Measurements from ENCODE around the gene DOHH.
"Not testable (repeated sequence)": the region's sequence is repeated elsewhere in the genome, so short reads cannot be mapped to it uniquely, and the experiment has no call there.

Gene DOHH

DNA sequence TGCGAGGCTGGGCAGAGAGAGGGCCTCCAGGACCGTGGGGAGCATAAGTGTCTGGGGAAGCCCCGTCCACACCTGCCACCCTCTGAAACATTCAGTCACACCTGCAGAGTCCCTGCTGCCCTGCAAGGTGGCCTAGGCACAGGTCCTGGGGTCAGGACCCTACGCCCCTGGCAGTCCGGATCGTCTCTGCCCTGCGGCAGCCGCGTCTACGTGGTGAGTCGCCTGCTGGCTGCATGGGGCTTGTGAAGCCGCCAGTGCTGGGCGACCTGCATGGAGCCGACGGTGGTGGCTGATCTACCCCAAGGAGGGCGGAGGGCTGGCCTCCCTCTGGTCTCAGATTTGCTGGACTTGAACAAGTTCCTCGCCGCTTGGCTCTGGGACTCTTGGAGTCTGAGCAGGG lies 18.7 kb upstream of the DOHH start:
- no peak for DNase-seq (ENCODE audit: low read depth in 2 of 2)

DNA sequence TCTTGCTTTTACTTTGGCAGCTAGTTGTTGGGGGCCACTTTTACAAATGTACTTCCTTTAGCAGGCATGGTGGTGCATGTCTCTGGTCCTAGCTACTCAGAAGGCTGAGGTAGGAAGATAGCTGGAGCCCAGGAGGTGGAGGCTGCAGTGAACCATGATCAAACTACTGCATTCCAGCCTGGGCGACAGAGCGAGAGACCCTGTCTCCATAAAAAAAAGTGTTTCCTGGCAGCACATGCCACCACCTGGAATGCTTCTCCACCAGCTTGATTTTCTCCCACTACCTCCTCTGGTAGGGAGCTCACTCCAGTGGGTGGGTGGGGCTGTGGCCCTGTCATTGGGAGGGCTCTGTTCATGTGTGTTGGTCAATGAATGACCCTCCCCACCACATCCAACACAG lies 18.2 kb upstream of the DOHH start:
- DNase-seq (ENCODE audit: low read depth in 2 of 2), result no peak

- DNase-seq (ENCODE audit: low read depth in 2 of 2), result no peak
Observed at GRCh38 chr19:3518255-3518654, 17.8 kb upstream of the DOHH start.

- DNase-seq (ENCODE audit: low read depth in 2 of 2), result no peak
Observed at GRCh38 chr19:3517638-3518037, 17.2 kb upstream of the DOHH start.

DNA sequence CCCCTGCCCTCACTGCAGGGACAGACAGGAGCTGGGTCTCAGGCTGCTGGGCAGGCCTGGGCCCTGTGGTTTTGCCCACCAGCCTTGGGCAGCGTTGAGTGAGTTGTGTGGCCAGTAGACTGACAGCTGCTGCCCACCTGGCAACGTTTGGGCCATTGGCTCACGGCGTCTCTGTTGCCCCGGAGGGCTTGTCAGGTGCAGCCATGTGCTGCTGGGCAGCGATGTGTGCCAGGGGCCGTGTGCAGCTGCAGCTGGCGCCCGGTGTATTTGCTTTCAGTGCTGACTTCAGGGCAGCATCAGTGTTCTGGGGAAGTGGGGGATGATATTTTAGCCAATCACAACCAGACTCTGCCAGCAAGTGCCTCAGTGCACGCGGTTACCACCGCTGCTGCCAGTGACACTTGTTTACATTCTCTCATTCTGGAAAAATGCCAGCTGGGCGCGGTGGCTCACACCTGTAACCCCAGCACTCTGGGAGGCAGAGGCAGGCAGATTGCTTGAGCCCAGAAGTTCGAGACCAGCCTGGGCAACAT lies 16.3 kb upstream of the DOHH start:
- DNase-seq (ENCODE audit: low read depth in 2 of 2), result no peak

DNA sequence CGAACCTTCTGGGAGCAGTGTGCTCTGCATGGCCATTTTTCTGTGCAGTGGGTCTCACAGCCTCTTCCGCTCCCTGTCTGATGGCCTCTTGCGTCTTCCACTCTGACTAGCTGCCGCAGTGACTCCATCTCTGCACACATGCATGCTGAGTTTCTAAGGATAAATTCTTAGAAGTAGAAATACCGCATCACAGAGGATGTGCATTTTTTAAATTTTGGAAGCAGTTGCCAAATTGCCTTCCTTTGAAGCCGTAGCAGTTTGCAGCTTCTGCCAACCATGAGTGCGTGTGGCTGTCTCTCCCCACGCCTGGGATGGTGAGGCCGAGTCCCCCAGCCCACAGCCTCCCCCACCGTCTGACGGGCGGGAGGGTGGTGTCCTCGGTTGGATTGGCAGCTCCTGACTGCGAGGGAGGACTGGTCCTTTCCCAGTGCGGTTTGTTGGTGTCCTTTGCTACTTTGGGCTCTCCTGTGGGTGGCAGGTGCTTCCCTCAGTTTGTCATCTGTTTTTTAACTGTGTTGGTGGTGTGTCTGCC lies 15.5 kb upstream of the DOHH start:
- DNase-seq (ENCODE audit: low read depth in 2 of 2), result no peak

GRCh38 chr19:3514930-3515329 lies 14.5 kb upstream of the DOHH start:
- no peak for DNase-seq (ENCODE audit: low read depth in 2 of 2)

DNA sequence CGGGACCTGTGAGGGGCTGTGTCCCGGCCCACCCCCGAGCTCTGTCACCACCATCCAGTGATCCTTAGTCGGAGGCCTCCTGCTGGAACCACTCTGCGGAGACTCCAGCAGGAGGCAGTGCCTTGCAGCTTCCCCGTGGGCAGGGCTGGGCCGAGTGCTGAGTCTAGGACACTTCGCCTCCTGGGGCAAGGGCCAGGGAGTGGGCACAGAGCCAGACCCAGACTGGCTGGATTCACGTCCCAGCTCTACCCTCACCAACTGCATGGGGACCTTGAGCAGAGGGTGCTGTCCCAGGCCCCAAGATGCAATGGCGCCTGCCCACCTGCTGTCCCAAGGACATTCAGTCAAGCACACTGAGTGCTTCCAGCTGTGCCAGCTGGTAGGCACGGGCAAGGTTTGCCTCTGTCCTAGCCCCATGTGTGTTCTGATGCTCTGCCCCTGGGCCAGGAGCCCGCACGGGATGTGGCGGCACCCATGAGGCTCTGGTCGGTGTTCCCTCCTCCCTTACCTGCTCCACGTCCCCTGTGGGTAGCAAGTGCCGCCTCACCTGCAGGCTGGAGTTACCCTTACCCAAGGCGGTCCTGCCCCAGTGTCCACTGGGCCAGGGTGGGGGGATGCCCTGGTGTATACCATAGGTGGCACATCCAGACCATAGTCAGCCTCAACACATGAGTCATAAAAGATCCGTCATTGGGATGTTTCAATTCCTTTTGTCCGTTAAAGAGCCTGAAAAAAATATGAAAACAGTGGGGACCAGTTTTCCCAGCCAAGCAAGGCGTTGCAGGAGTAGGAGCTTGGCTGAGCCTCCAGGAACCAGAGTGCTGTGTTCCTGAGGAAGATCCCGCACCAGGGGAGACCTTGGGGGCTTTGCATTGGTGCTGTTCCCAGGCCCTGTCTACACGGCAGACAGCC lies 13.0 kb upstream of the DOHH start:
- no peak for DNase-seq (ENCODE audit: low read depth in 2 of 2)

DNA sequence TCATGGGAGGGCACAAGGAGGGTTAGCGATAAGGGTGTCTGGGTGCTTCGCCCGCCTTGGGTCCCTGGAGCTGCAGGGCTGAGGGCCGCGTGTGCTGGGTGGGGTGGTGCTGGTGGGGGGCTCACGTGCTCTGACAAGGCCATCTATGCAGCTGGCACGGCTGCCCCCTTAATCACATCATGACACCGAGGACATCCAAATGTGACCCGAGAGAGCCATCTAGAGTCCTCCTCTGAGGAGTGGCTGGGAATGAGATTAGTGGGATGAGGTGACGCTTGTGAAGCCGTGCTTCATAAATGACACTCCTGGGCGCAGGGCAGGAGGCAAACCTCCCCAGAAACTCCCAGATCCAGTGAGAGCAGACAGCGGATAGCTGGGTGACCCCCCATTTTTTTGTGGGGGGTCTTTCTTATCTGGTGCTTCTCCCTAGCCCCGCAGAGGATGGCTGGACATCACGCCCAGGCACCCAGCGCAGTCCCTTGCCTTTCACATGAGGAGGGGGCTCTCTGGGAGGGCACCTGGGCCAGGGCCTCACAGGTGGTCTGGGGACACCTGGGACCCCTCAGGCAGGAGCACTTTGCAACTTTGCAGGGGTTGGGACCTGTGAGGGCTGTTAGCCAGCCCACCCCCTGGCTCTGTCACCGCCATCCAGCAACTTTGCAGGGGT lies 12.2 kb upstream of the DOHH start:
- DNase-seq (ENCODE audit: low read depth in 2 of 2), result no peak

DNA sequence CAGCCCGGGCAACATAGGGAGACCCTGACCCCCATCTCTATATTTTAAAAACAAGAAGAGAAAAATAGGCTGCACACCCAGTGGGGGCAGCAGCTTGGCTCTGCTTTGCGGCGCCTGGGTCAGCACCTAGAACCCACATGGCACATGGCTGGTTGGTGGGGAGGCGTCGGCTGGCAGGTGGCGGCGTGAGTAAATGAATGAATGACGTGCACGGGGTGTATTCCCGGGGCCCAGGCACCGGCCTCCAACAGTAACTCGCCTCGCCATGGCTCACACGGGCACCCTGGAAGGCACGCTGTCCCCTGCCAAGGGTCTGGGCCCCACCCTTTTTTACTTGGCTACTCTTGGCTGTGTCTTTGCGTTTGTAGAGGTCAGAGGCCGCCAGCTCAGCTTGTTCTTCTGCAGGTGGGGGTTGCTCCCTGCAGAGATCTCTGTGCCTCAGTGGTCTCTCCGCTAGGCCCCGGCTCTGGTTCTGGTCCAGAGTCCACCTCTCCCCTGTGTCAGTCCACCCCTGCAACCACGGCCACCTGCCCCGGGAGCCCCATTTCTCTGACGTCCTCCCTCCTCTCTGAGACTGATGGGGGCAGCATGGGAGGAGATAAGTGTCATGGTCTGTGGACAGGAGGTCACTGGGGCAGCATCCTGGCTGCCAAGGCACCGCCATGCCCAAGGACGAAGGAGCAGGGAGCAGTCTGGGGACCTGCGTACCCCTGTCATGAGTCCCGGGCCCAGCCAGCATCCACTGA lies 11.2 kb upstream of the DOHH start:
- no peak for DNase-seq (ENCODE audit: low read depth in 2 of 2)

DNA sequence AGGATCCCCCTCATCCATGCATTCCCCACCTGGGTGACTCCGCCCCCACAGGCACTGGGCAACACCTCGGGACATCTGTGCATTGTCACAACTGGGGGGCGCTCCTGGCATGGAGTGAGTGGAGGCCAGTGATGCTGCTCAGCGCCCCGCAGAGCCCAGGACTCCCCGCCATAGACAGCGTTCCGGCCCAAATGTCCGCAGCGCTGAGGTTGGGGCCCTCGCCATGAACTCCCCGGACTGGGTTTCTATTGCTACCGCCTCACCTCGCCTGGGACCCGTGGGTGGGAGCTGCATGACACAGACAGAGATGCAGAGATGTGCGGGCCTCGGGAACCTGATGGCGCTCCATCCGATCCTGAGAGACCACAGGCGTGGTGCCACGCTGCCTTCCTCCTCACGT lies 10.3 kb upstream of the DOHH start:
- no peak for DNase-seq (ENCODE audit: low read depth in 2 of 2)

- no peak for DNase-seq (ENCODE audit: low read depth in 2 of 2)
Observed at GRCh38 chr19:3509566-3509989, 9.1 kb upstream of the DOHH start.

DNA sequence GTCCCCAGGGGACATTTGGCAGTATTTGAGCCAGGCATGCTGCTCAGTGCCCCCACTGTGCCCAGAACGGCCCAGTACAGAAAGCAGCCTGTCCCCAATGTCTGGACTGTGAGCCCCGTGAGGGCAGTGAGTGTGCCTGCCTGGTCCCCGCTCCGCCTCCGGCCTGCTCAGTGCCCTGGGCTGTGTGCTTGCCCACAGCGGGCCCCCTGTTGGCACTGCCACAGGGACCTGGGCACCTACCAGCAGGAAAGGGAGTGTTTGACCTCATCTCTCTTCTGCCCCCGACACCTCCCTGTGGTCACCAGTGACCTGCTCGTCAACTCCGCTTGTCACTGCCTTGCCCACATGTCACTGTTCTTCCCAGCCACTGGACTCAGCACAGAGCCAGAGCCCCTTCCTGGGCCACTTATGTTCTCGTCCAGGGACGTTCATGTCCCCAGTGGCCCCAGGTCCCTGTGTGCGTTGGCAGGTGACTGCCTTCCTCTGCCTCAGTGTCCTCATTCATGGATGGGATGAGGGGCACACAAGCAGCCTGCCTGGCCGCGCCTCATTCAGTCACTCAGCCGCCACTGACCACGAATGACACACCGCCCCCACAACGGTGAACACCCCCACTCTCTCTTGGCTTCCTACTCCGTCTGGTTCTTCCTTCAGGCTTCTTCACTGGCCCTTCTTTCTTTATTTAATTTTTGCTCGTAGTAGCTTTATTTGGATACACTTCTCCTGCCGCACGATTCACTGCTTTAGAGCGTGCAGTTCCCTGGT lies 8.5 kb upstream of the DOHH start:
- no peak for DNase-seq (ENCODE audit: low read depth in 2 of 2)

- not testable (repeated sequence) for DNase-seq (ENCODE audit: low read depth in 2 of 2)
Observed at GRCh38 chr19:3508121-3508661, 7.7 kb upstream of the DOHH start.

DNA sequence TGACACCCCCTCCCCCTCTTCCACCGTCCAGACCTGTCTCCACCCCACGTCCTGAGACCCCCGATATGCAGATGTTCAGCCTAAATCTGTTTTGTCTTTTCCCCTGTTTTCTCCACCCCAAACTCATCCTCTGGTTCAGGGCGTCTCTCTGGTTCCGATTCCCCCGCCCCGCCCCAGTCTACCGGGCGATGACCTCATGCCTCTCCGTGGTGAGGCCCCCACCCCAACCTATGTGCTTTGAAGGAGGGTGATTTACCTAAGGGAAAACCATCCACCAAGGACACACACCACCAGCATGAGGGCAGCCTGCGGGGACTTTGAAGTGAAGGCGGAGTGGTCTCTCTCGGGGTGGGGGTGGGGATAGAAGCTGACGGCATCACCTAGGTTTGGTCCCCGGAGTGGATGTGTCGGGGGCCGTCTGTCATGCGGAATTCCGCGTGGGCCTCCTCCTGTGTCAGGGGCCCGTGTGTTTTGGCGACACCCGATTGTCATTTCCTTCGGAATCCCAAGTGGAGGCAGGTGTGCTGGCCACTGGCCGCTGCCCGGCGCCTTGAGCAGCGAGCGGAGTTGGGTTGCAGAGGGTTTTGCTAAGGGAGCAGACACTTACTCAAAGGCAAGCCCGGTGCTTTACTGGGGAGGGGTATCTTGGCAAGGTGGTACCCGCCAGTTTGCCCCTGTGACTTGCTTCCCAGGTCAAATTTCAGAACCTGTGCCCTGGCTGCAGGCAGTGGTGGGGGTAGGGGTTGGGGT lies 7.1 kb upstream of the DOHH start:
- no peak for DNase-seq (ENCODE audit: low read depth in 2 of 2)

GRCh38 chr19:3506384-3507340 lies 6.2 kb upstream of the DOHH start:
- no peak for DNase-seq (ENCODE audit: low read depth in 2 of 2)

DNA sequence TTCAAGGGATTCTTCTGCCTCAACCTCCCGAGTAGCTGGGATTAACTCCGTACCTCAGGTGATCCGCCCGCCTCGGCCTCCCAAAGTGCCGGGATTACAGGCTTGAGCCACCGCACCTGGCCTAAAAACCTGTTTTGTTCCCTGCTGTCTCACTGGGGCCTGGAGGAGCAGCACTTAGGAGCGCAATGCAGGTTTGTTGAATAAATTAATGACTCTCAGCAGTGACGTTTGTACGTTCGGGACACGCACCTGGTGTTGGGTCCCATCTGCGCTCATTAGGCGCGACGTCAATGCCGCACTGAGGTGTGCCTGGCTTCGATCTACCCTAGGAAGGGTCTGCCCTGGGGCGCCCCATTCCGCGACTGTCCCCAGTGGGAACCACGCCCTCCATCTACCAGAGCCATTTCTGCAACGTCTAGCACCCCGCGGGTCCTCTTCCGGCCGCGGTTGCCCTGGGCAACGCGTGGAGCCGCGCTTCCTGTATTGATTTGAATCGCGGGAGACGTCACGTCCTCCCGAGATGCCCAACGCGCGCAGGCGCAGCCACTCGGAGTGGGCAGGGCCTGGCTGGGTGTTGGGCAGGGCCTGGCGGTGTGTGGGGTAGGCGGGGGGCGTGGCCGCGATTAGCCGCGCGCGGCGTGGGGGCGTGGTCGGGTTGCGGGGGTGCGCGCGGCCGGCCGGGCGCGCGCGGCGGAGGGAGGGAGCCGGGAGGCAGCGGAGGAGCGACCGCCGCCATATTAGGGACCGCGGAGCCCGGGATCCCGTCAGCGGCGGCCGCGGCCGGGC lies 5.3 kb upstream of the DOHH start, which contains the start of gene FZR1:
TSS of gene FZR1 (plus strand) at position 714 of the 786 bp plus-strand sequence. CDS start 16,679 bp downstream, outside the sequence.
- peak; percentile 98 to 99 for DNase-seq (ENCODE audit: low read depth in 2 of 2)

DNA sequence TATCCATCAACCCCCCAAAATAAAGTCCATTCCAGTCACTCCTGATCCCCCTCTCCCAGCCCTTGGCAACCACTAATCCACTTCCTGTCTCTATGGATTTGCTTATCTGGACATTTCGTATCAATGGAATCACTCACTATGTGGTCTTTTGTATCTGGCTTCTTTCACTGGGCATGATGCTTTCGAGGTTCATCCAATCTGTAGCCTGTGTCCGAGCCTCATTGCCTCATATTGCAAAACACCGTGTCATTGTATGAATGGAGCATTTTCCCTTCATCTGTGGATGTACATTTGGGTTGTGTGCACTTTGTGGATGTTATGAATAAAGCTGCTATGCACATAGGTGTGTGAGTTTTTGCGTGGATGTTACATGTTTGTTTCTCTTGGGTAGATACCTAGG lies 4.3 kb upstream of the DOHH start:
- no peak for DNase-seq (ENCODE audit: low read depth in 2 of 2)
